Esophagus muscularis mucosa (tissue), 4 donors: ENCODE data around the gene PLCH1. TPM values are rescaled to one million over a fixed set of nuclear protein-coding genes. Genes with fewer than 3 reads are reported as not detected.

Experiments
- DNase-seq: peaks from one replicate; pipeline ENCODE4 v3.0.0-alpha.2; 2017; ENCODE audit errors: extremely low spot score
- H3K27ac ChIP-seq, 4 donors: fragments of 200-600 bp; sonication (generic); replicated peaks in 1 of 4; 1 replicate in 3 of 4; 2 replicates in 1 of 4; pipeline ENCODE4 v1.5.1; 2016 to 2019; ENCODE audit warnings: mild to moderate bottlenecking in 1 of 4
- H3K27me3 ChIP-seq, 4 donors: fragments of 200-600 bp; sonication (generic); one replicate each; pipeline versions ENCODE4 v1.5.1 to v1.6.0; 2016 to 2019
- H3K36me3 ChIP-seq, 4 donors: fragments of 200-600 bp; sonication (generic); one replicate each; pipeline ENCODE4 v1.5.1; 2016 to 2019
- H3K4me1 ChIP-seq, 4 donors: fragments of 200-600 bp; sonication (generic); one replicate each; pipeline ENCODE4 v1.5.1; 2016 to 2019
- H3K4me3 ChIP-seq, 4 donors: fragments of 200-600 bp; sonication (generic); 1 replicate in 2 of 4; 2 replicates in 2 of 4; pipeline ENCODE4 v1.5.1; 2016 to 2019; ENCODE audit warnings: mild to moderate bottlenecking in 4 of 4, moderate library complexity in 1 of 4
- H3K9me3 ChIP-seq, 4 donors: fragments of 200-600 bp; sonication (generic); 1 replicate in 3 of 4; 2 replicates in 1 of 4; pipeline ENCODE4 v1.5.1; 2016 to 2019
- CTCF ChIP-seq, 3 experiments: fragments of 200-600 bp in 2 of 3; fragments of 450-650 bp in 1 of 3; sonication (generic) in 2 of 3; IDR thresholded peaks; one replicate each; pipeline ENCODE4 v1.5.1; 2017 to 2019; ENCODE audit warnings: antibody characterized with exemption in 3 of 3, mild to moderate bottlenecking in 2 of 3, moderate library complexity in 1 of 3
- EP300 ChIP-seq: sonication (generic); formaldehyde crosslinking; IDR thresholded peaks from one replicate; pipeline ENCODE4 v1.6.1; 2017; ENCODE audit warnings: antibody characterized with exemption
- POLR2A ChIP-seq: fragments of 450-650 bp; IDR thresholded peaks from one replicate; pipeline ENCODE4 v1.6.1; 2017; ENCODE audit warnings: antibody characterized with exemption, moderate library complexity, mild to moderate bottlenecking, low read depth
- POLR2AphosphoS5 ChIP-seq, 2 donors: sonication (generic); formaldehyde crosslinking; IDR thresholded peaks; one replicate each; pipeline ENCODE4 v1.6.1; 2017; ENCODE audit warnings: antibody characterized with exemption in 2 of 2
- WGBS: methylation state at CpG from one replicate; pipeline ENCODE4 v1.1.5; 2018; 5-methylcytosine and 5-hydroxymethylcytosine counted together
- intact Hi-C: fragments of 100-400 bp; cut with DNase I; formaldehyde crosslinking; loops from one replicate; pipeline ENCODE4 v1.15.1; 2023
- total RNA-seq, 4 donors: library from RNA; depleted of rRNA; stranded (reverse); fragments of >200 nt; gene quantifications; one replicate each; pipeline versions ENCODE4 v1.1.0 to v1.2.1, GENCODE V29; 2016

The PLCH1 gene
- under 1 TPM; under 0.01 to 0.52 (median 0.36) TPM for total RNA-seq

GRCh38 chr3:155744626-155745324 lies at the start of gene PLCH1:
TSS of gene PLCH1 (minus strand) at chr3:155745071. CDS start at chr3:155704224, 40,847 bp downstream.
- Histone ChIP-seq H3K36me3 (no peaks in the 10 kb centered on the region), H3K4me3 (peak within 1 kb of the TSS; percentile 62 to 69 (median 66)), H3K9me3 (no peaks in the 10 kb centered on the region), H3K4me1 (peaks cover 6 to 35% (median 31%) of the 10 kb centered on the region in 4 donors), H3K27me3 (peaks cover 0 to 12% (median 0%) of the 10 kb centered on the region in 4 donors), H3K27ac (peak within 1 kb of the TSS in 1 of 4 donors; percentile 53)
- 0% methylated on average over 17 of the region's 33 CpGs for whole genome bisulfite sequencing
- DNase-seq, result no peak
- TF ChIP-seq CTCF (IDR thresholded peaks at IDR 0.05), result no peak
- peak in 1 of 2 donors; percentile 20 for TF ChIP-seq POLR2AphosphoS5 (IDR thresholded peaks at IDR 0.05)
- TF ChIP-seq POLR2A, result no peak
- TF ChIP-seq EP300, result no peak
- intact Hi-C loops, result loop anchor here (5.0 kb wide), 1 partner anchor 128 kb away; the partner anchor contains the start of gene GMPS

- WGBS, result 94% methylated on average over 1 of the region's 1 CpG
- TF ChIP-seq EP300 (no peak), CTCF (IDR thresholded peaks at IDR 0.05) (no peak), POLR2AphosphoS5 (IDR thresholded peaks at IDR 0.05) (no peak), POLR2A (no peak)
These were observed 47.7 kb upstream of the PLCH1 start for GRCh38 chr3:155792532-155792931.

GRCh38 chr3:155791190-155791589 lies 46.3 kb upstream of the PLCH1 start:
- Histone ChIP-seq H3K4me1 (no peaks in the 10 kb centered on the region), H3K36me3 (peaks cover 0 to 16% (median 13%) of the 10 kb centered on the region in 4 donors), H3K4me3 (no peak overlapping the region), H3K27ac (no peak overlapping the region), H3K27me3 (no peaks in the 10 kb centered on the region), H3K9me3 (no peaks in the 10 kb centered on the region)
- TF ChIP-seq CTCF (IDR thresholded peaks at IDR 0.05) (no peak), POLR2A (no peak), EP300 (no peak), POLR2AphosphoS5 (IDR thresholded peaks at IDR 0.05) (no peak)
- DNase-seq, result no peak
- intact Hi-C loops, result no loop called here
- 100% methylated on average over 2 of the region's 2 CpGs for WGBS

More at GRCh38 chr3:155792532-155792931, 47.7 kb upstream of the PLCH1 start:
- no peak for DNase-seq
- H3K36me3 ChIP-seq, result peaks cover 0 to 21% (median 15%) of the 10 kb centered on the region in 4 donors
- intact Hi-C loops, result no loop called here
- no peaks in the 10 kb centered on the region for H3K4me1 ChIP-seq
- H3K9me3 ChIP-seq, result no peaks in the 10 kb centered on the region
- no peaks in the 10 kb centered on the region for H3K27me3 ChIP-seq
- H3K27ac ChIP-seq, result no peak overlapping the region
- no peak overlapping the region for H3K4me3 ChIP-seq

GRCh38 chr3:155790272-155790925 lies 45.5 kb upstream of the PLCH1 start:
- WGBS, result 74% methylated on average over 4 of the region's 4 CpGs
- DNase-seq, result no peak
- H3K9me3 ChIP-seq, result no peaks in the 10 kb centered on the region
- H3K4me1 ChIP-seq, result no peaks in the 10 kb centered on the region
- peaks cover 0 to 16% (median 13%) of the 10 kb centered on the region in 4 donors for H3K36me3 ChIP-seq
- H3K27me3 ChIP-seq, result no peaks in the 10 kb centered on the region
- TF ChIP-seq CTCF (IDR thresholded peaks at IDR 0.05), result no peak
- no peak for TF ChIP-seq POLR2AphosphoS5 (IDR thresholded peaks at IDR 0.05)
- no peak for TF ChIP-seq EP300
- TF ChIP-seq POLR2A, result no peak
- no peak overlapping the region for H3K4me3 ChIP-seq
- intact Hi-C loops, result no loop called here
- no peak overlapping the region for H3K27ac ChIP-seq
